GM23338 (cell line): ENCODE results near the gene TMEM212.

Experiments used
- CREB1 ChIP-seq: fragments of 250-450 bp; sonication (Bioruptor Pico); IDR thresholded peaks from 2 replicates; pipeline ENCODE4 v1.5.0; 2020; ENCODE audit warnings: low read depth, mild to moderate bottlenecking, moderate library complexity
- CTCF ChIP-seq, 2 experiments: fragments of 200-600 bp in 1 of 2; sonication (generic) in 1 of 2; conservative IDR thresholded peaks; 2 replicates each; pipeline versions ENCODE4 v1.5.1 to v1.6.1; 2016 to 2017; ENCODE audit warnings: antibody characterized with exemption in 2 of 2, low read depth in 2 of 2, mild to moderate bottlenecking in 2 of 2, moderate library complexity in 1 of 2
- EZH2phosphoT487 ChIP-seq: fragments of 200-600 bp; sonication (generic); IDR thresholded peaks from one replicate; pipeline ENCODE4 v1.8.1; 2018; ENCODE audit warnings: antibody characterized with exemption; ENCODE audit not compliant: unreplicated experiment
- POLR2AphosphoS5 ChIP-seq: IDR thresholded peaks from 2 replicates; pipeline ENCODE4 v1.6.1; 2016; ENCODE audit warnings: antibody characterized with exemption, low read depth
- REST ChIP-seq: IDR thresholded peaks from one replicate; pipeline ENCODE4 v1.6.1; 2018; ENCODE audit warnings: antibody characterized with exemption; ENCODE audit not compliant: unreplicated experiment

- no peak for TF ChIP-seq POLR2AphosphoS5
- no peak for TF ChIP-seq CTCF (conservative IDR thresholded peaks at IDR 0.05; ENCODE audit: low read depth in 2 of 2)
- no peak for TF ChIP-seq EZH2phosphoT487
- no peak for TF ChIP-seq REST
- no peak for TF ChIP-seq CREB1 (CRISPR knock-in tag)
Measured at GRCh38 chr3:171849617-171850319, 6.6 kb downstream of the TMEM212 start.
